Measurements from ENCODE around the gene AQP6. TPM values are rescaled to one million over a fixed set of nuclear protein-coding genes. Genes with fewer than 3 reads are reported as not detected.

Gene AQP6
- total and polyA plus RNA-seq, 8 donors, result 0.18 to 0.58 (median 0.45) TPM; not detected in 5

GRCh38 chr12:50013361-50014147, 40.8 kb downstream of the AQP6 start:
- intact Hi-C loops (cut with DNase I; ENCODE audit: low total_unique reads), result no loop called here
- Histone ChIP-seq H3K9me3 (no peaks in the 10 kb centered on the region), H3K4me1 (peaks cover 0 to 22% (median 12%) of the 10 kb centered on the region in 4 donors), H3K27ac (no peak overlapping the region), H3K27me3 (no peaks in the 10 kb centered on the region), H3K4me3 (no peak overlapping the region), H3K36me3 (peaks cover 0 to 18% (median 10%) of the 10 kb centered on the region in 4 donors)
- DNase-seq, result no peak
- 88 to 93% (median 89%) methylated on average over 2 of the region's 2 CpGs for WGBS, 5 donors
- TF ChIP-seq POLR2AphosphoS5 (IDR thresholded peaks at IDR 0.05), result no peak
- TF ChIP-seq EP300 (IDR thresholded peaks at IDR 0.05), result no peak
- TF ChIP-seq POLR2A (IDR thresholded peaks at IDR 0.05), result no peak
- TF ChIP-seq CTCF (IDR thresholded peaks at IDR 0.05), result no peak

- H3K27ac ChIP-seq, result no peak overlapping the region
- intact Hi-C loops (cut with DNase I; ENCODE audit: low total_unique reads), result no loop called here
- H3K9me3 ChIP-seq, result no peaks in the 10 kb centered on the region
- peaks cover 0 to 22% (median 12%) of the 10 kb centered on the region in 4 donors for H3K4me1 ChIP-seq
- 92 to 97% (median 97%) methylated on average over 3 of the region's 3 CpGs for WGBS, 5 donors
- H3K27me3 ChIP-seq, result no peaks in the 10 kb centered on the region
- DNase-seq, result no peak
- H3K36me3 ChIP-seq, result peaks cover 0 to 18% (median 10%) of the 10 kb centered on the region in 4 donors
- no peak for TF ChIP-seq EP300 (IDR thresholded peaks at IDR 0.05)
- no peak for TF ChIP-seq POLR2A (IDR thresholded peaks at IDR 0.05)
- TF ChIP-seq POLR2AphosphoS5 (IDR thresholded peaks at IDR 0.05), result no peak
- no peak for TF ChIP-seq CTCF (IDR thresholded peaks at IDR 0.05)
- no peak overlapping the region for H3K4me3 ChIP-seq
Measured at GRCh38 chr12:50014342-50014741, 41.6 kb downstream of the AQP6 start.

GRCh38 chr12:50016501-50017475, 44.0 kb downstream of the AQP6 start:
- H3K4me1 ChIP-seq, result peaks cover 0 to 22% (median 12%) of the 10 kb centered on the region in 4 donors
- H3K36me3 ChIP-seq, result peaks cover 0 to 13% (median 9%) of the 10 kb centered on the region in 4 donors
- H3K27me3 ChIP-seq, result no peaks in the 10 kb centered on the region
- TF ChIP-seq POLR2A (IDR thresholded peaks at IDR 0.05) (no peak), EP300 (IDR thresholded peaks at IDR 0.05) (no peak), POLR2AphosphoS5 (IDR thresholded peaks at IDR 0.05) (peak in 1 of 3 donors; percentile 32)
- no peaks in the 10 kb centered on the region for H3K9me3 ChIP-seq
- WGBS, 5 donors, result 48 to 61% (median 53%) methylated on average over 10 of the region's 10 CpGs
- no peak overlapping the region for H3K4me3 ChIP-seq
- H3K27ac ChIP-seq, result peak overlapping the region in 4 of 5 donors; percentile 73 to 82 (median 78)
- intact Hi-C loops (cut with DNase I; ENCODE audit: low total_unique reads), result no loop called here
- DNase-seq, result peak; percentile 51 to 92

GRCh38 chr12:50017641-50018040, 44.9 kb downstream of the AQP6 start:
- Histone ChIP-seq H3K27me3 (no peaks in the 10 kb centered on the region), H3K27ac (peak overlapping the region in 4 of 5 donors; percentile 73 to 82 (median 78))

More at GRCh38 chr12:50017641-50018040, 44.9 kb downstream of the AQP6 start:
- H3K4me3 ChIP-seq, result no peak overlapping the region
- no peaks in the 10 kb centered on the region for H3K9me3 ChIP-seq
- 66 to 83% (median 76%) methylated on average over 6 of the region's 6 CpGs for WGBS, 5 donors
- no peak for TF ChIP-seq POLR2A (IDR thresholded peaks at IDR 0.05)
- no peak for TF ChIP-seq EP300 (IDR thresholded peaks at IDR 0.05)
- TF ChIP-seq CTCF (IDR thresholded peaks at IDR 0.05), result no peak
- TF ChIP-seq POLR2AphosphoS5 (IDR thresholded peaks at IDR 0.05), result no peak
- H3K4me1 ChIP-seq, result peaks cover 0 to 22% (median 12%) of the 10 kb centered on the region in 4 donors
- intact Hi-C loops (cut with DNase I; ENCODE audit: low total_unique reads), result no loop called here
- H3K36me3 ChIP-seq, result peaks cover 0 to 13% (median 9%) of the 10 kb centered on the region in 4 donors
- DNase-seq, result no peak

Measured in stomach (tissue), 9 donors.